Endothelial cell of umbilical vein (primary cell): Measurements from ENCODE around the gene RPH3AL.

Experiments
- CTCF ChIP-seq, 2 donors: IDR thresholded peaks; 1 replicate in 1 of 2; 2 replicates in 1 of 2; pipeline ENCODE4 v1.5.1; 2011; ENCODE audit warnings: low read length in 2 of 2, mild to moderate bottlenecking in 2 of 2, moderate library complexity in 2 of 2, control low read depth in 1 of 2, inconsistent platforms in 1 of 2, low read depth in 1 of 2; ENCODE audit not compliant: insufficient read depth in 1 of 2; ENCODE audit errors: extremely low read depth in 1 of 2
- EZH2 ChIP-seq: IDR thresholded peaks from 2 replicates; pipeline ENCODE4 v1.6.1; 2012; ENCODE audit warnings: borderline replicate concordance, low read depth, mild to moderate bottlenecking, moderate library complexity, low read length, inconsistent platforms; ENCODE audit not compliant: severe bottlenecking
- GATA2 ChIP-seq: IDR thresholded peaks from 2 replicates; pipeline ENCODE4 v1.7.0; 2011; ENCODE audit warnings: low read depth, mild to moderate bottlenecking, moderate library complexity, mixed read lengths, low read length; ENCODE audit not compliant: insufficient read length, insufficient read depth
- MAX ChIP-seq: IDR thresholded peaks from 2 replicates; pipeline ENCODE4 v1.6.1; 2011; ENCODE audit not compliant: insufficient read depth, insufficient read length
- POLR2A ChIP-seq: IDR thresholded peaks from 2 replicates; pipeline ENCODE4 v1.6.1; 2012; ENCODE audit warnings: low read depth, mild to moderate bottlenecking, control low read depth, low read length

GRCh38 chr17:303168-303567 lies 49.4 kb downstream of the RPH3AL start:
- TF ChIP-seq GATA2 (no peak), CTCF (IDR thresholded peaks at IDR 0.05; ENCODE audit: extremely low read depth in 1 of 2, insufficient read depth in 1 of 2, low read depth in 1 of 2, low read length in 2 of 2) (no peak), EZH2 (no peak), POLR2A (no peak), MAX (no peak)
